Measurements from ENCODE around the gene GTF2A1.

The GTF2A1 gene

DNA sequence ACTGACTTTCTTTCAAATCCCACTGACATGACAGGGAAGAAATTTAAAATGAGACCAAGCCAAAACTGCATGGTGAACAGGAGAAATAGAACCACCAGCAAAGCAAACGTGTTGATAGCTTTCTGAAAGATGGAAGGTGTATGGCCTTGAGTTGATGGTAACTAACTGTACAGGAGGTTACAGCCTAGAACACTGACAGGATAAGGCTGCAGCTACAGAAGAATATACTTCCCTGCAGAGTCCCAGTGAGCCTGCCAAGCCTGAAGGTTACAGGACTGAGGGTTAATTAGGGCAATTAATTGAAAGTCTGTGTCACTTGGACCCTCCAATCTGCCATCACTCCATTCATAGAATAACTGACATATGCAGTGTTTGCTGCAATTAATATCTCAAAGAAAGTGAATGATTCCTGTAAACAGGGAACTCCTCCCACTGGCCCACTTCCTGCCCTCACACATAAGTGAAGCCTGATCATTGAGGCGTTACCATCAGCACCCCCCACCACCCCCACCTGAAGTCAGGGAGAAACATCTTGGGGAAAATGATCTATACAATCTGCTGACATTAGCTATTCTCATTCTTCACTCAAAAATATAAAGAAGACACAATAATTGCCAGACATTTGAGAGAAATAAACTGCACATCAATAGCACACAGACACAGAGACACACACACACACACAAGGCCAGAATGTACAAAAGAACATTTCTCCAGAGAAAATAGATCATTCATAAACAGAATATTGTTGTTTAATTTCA lies 73.4 kb downstream of the GTF2A1 start:
- DNase-seq (ENCODE audit: low read depth in 2 of 2) = no peak

GRCh38 chr14:81144824-81145603 lies 75.7 kb downstream of the GTF2A1 start:
- TF ChIP-seq, protein P1, sequence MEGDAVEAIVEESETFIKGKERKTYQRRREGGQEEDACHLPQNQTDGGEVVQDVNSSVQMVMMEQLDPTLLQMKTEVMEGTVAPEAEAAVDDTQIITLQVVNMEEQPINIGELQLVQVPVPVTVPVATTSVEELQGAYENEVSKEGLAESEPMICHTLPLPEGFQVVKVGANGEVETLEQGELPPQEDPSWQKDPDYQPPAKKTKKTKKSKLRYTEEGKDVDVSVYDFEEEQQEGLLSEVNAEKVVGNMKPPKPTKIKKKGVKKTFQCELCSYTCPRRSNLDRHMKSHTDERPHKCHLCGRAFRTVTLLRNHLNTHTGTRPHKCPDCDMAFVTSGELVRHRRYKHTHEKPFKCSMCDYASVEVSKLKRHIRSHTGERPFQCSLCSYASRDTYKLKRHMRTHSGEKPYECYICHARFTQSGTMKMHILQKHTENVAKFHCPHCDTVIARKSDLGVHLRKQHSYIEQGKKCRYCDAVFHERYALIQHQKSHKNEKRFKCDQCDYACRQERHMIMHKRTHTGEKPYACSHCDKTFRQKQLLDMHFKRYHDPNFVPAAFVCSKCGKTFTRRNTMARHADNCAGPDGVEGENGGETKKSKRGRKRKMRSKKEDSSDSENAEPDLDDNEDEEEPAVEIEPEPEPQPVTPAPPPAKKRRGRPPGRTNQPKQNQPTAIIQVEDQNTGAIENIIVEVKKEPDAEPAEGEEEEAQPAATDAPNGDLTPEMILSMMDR (IDR thresholded peaks at IDR 0.05; ENCODE audit: low read depth, low read length) = no peak
- H3K4me3 ChIP-seq (replicated peaks in 1 of 2; ENCODE audit: low read depth in 2 of 2, low read length in 2 of 2) = no peak overlapping the region
- DNase-seq (ENCODE audit: low read depth in 2 of 2) = no peak

More for the DNA sequence above, 73.4 kb downstream of the GTF2A1 start:
- TF ChIP-seq, protein P1 (IDR thresholded peaks at IDR 0.05; ENCODE audit: low read depth, low read length) = no peak
- no peak overlapping the region for H3K4me3 ChIP-seq (replicated peaks in 1 of 2; ENCODE audit: low read depth in 2 of 2, low read length in 2 of 2)

DNA sequence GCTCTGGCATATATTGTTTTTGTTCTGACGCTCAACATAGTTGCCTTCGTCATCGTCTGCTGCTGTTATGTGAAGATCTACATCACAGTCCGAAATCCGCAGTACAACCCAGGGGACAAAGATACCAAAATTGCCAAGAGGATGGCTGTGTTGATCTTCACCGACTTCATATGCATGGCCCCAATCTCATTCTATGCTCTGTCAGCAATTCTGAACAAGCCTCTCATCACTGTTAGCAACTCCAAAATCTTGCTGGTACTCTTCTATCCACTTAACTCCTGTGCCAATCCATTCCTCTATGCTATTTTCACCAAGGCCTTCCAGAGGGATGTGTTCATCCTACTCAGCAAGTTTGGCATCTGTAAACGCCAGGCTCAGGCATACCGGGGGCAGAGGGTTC lies 77.0 kb downstream of the GTF2A1 start:
- DNase-seq (ENCODE audit: low read depth in 2 of 2) = no peak
- no peak overlapping the region for H3K4me3 ChIP-seq (replicated peaks in 1 of 2; ENCODE audit: low read depth in 2 of 2, low read length in 2 of 2)
- TF ChIP-seq, protein P1 (IDR thresholded peaks at IDR 0.05; ENCODE audit: low read depth, low read length) = no peak

DNA sequence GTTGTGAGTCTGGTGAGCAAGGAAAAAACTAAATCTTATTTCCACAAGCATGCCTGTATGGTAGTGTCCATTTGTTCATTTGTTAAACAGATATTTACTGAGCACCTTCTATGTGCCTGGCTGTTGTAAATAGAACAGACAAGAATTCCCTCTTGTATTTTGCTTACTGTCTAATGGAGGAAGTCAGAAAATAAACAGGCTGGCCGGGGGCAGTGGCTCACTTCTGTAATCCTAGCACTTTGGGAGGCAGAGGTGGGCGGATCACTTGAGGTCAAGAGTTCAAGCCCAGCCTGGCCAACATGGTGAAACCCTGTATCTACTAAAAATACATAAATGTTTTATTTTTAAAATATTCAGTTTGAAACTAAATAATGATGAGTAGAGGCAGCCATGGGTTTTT lies 79.3 kb downstream of the GTF2A1 start:
- no peak for DNase-seq (ENCODE audit: low read depth in 2 of 2)
- TF ChIP-seq, protein P1 (IDR thresholded peaks at IDR 0.05; ENCODE audit: low read depth, low read length) = no peak
- no peak overlapping the region for H3K4me3 ChIP-seq (replicated peaks in 1 of 2; ENCODE audit: low read depth in 2 of 2, low read length in 2 of 2)

DNA sequence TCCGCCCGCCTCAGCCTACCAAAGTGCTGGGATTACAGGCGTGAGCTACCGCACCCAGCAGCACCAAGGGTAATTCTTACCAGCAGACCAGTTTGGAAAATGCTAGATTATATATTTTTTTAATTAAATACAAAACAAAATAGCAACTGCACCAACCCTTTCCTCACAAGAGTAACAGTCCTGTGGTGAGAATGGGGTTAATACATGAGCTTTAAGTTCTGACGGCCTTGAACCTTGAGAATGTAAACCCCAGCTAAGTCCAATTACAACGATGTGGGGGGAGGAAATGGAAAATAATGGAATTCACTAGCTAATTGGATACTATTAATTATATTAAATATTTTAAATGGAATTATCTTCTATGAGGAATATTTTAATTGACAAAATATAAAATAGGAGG lies 82.3 kb downstream of the GTF2A1 start:
- DNase-seq (ENCODE audit: low read depth in 2 of 2) = no peak
- TF ChIP-seq, protein P1 (IDR thresholded peaks at IDR 0.05; ENCODE audit: low read depth, low read length) = no peak
- H3K4me3 ChIP-seq (replicated peaks in 1 of 2; ENCODE audit: low read depth in 2 of 2, low read length in 2 of 2) = no peak overlapping the region

DNA sequence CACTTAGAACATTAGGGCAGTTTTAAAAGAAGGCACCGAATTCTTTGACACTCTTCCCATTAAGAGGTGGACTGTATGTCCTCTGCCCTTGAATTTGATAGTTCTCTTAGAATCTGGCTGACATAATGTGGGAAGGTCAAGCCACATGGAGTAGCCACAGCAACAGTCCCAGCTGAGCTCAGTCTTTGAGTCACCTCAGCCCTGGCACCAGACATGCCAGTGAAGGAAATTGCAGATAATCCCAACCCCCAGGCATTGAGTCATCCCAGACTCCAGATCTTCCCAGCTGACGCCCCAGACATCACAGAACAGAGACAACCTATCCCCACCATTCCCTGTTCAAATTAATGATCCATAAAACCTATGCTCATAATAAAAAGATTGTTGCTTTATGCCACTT lies 83.4 kb downstream of the GTF2A1 start:
- peak; percentile 22 to 61 for DNase-seq (ENCODE audit: low read depth in 2 of 2)
- TF ChIP-seq, protein P1 (IDR thresholded peaks at IDR 0.05; ENCODE audit: low read depth, low read length) = no peak
- no peak overlapping the region for H3K4me3 ChIP-seq (replicated peaks in 1 of 2; ENCODE audit: low read depth in 2 of 2, low read length in 2 of 2)
